Measurements from ENCODE around the gene GGTLC1.

The GGTLC1 gene

GRCh38 chr20:24017458-24017755 is 28.8 kb upstream of the GGTLC1 start:
- Histone ChIP-seq H3K27me3 (ENCODE audit: control insufficient read depth, low read length) (no peaks in the 10 kb centered on the region; the same call in 1 of the 2 replicates), H3K4me2 (ENCODE audit: low read length) (no peak overlapping the region), H4K20me1 (ENCODE audit: control insufficient read depth, insufficient read depth, low read depth, low read length) (no peaks in the 10 kb centered on the region), H3K79me2 (ENCODE audit: control insufficient read depth, low read length) (no peaks in the 10 kb centered on the region), H3K4me1 (ENCODE audit: control insufficient read depth, low read length) (no peaks in the 10 kb centered on the region), H3K4me3 (ENCODE audit: low read length) (no peak overlapping the region), H3K36me3 (ENCODE audit: control insufficient read depth, low read length) (no peaks in the 10 kb centered on the region), H3K9me2 (replicated peaks; ENCODE audit: control insufficient read depth, low read length) (no peaks in the 10 kb centered on the region), H3K27ac (ENCODE audit: low read depth, low read length) (no peak overlapping the region), H3F3A (ENCODE audit: control insufficient read depth, insufficient read depth) (no peaks in the 10 kb centered on the region), H3K9me3 (ENCODE audit: control insufficient read depth, insufficient read depth, low read length) (no peaks in the 10 kb centered on the region)
- TF ChIP-seq CTCF (IDR thresholded peaks at IDR 0.05; ENCODE audit: low read depth, low read length, poor library complexity, severe bottlenecking), result no peak

- Histone ChIP-seq H3K27me3 (ENCODE audit: control insufficient read depth, low read length) (no peaks in the 10 kb centered on the region; the same call in 1 of the 2 replicates), H3F3A (ENCODE audit: control insufficient read depth, insufficient read depth) (no peaks in the 10 kb centered on the region), H3K36me3 (ENCODE audit: control insufficient read depth, low read length) (no peaks in the 10 kb centered on the region), H3K9me3 (ENCODE audit: control insufficient read depth, insufficient read depth, low read length) (no peaks in the 10 kb centered on the region), H3K4me2 (ENCODE audit: low read length) (no peak overlapping the region), H4K20me1 (ENCODE audit: control insufficient read depth, insufficient read depth, low read depth, low read length) (no peaks in the 10 kb centered on the region), H3K27ac (ENCODE audit: low read depth, low read length) (no peak overlapping the region), H3K9me2 (replicated peaks; ENCODE audit: control insufficient read depth, low read length) (no peaks in the 10 kb centered on the region), H3K4me3 (ENCODE audit: low read length) (no peak overlapping the region), H3K79me2 (ENCODE audit: control insufficient read depth, low read length) (no peaks in the 10 kb centered on the region), H3K4me1 (ENCODE audit: control insufficient read depth, low read length) (no peaks in the 10 kb centered on the region)
- no peak for TF ChIP-seq CTCF (IDR thresholded peaks at IDR 0.05; ENCODE audit: low read depth, low read length, poor library complexity, severe bottlenecking)
- no peak for TF ChIP-seq EZH2phosphoT487 (IDR thresholded peaks at IDR 0.05; ENCODE audit: borderline replicate concordance, low read length)
Measured at GRCh38 chr20:24016607-24017457, 28.3 kb upstream of the GGTLC1 start.

GRCh38 chr20:24013953-24014352 is 25.4 kb upstream of the GGTLC1 start:
- Histone ChIP-seq H4K20me1 (ENCODE audit: control insufficient read depth, insufficient read depth, low read depth, low read length) (no peaks in the 10 kb centered on the region), H3K4me1 (ENCODE audit: control insufficient read depth, low read length) (no peaks in the 10 kb centered on the region), H3K4me3 (ENCODE audit: low read length) (no peak overlapping the region), H3K9me2 (replicated peaks; ENCODE audit: control insufficient read depth, low read length) (no peaks in the 10 kb centered on the region), H3K4me2 (ENCODE audit: low read length) (no peak overlapping the region), H3K27ac (ENCODE audit: low read depth, low read length) (no peak overlapping the region), H3K36me3 (ENCODE audit: control insufficient read depth, low read length) (no peaks in the 10 kb centered on the region), H3K9me3 (ENCODE audit: control insufficient read depth, insufficient read depth, low read length) (no peaks in the 10 kb centered on the region), H3F3A (ENCODE audit: control insufficient read depth, insufficient read depth) (no peaks in the 10 kb centered on the region), H3K79me2 (ENCODE audit: control insufficient read depth, low read length) (no peaks in the 10 kb centered on the region), H3K27me3 (ENCODE audit: control insufficient read depth, low read length) (no peaks in the 10 kb centered on the region; the same call in 1 of the 2 replicates)
- TF ChIP-seq CTCF (IDR thresholded peaks at IDR 0.05; ENCODE audit: low read depth, low read length, poor library complexity, severe bottlenecking), result no peak
- no peak for TF ChIP-seq EZH2phosphoT487 (IDR thresholded peaks at IDR 0.05; ENCODE audit: borderline replicate concordance, low read length)

All from DOHH2 (cell line).